Stomach (tissue), 4 donors: ENCODE results near the gene SMIM44.

ENCODE experiments used
- CTCF ChIP-seq, 7 experiments: fragments of 450-650 bp in 4 of 7; fragments of 200-600 bp in 3 of 7; sonication (generic) in 3 of 7; IDR thresholded peaks; one replicate each; pipeline ENCODE4 v1.5.1; 2016 to 2019; ENCODE audit warnings: antibody characterized with exemption in 7 of 7, control low read depth in 2 of 7, mild to moderate bottlenecking in 1 of 7
- POLR2A ChIP-seq, 4 donors: fragments of 450-650 bp; IDR thresholded peaks; one replicate each; pipeline ENCODE4 v1.6.1; 2016; ENCODE audit warnings: antibody characterized with exemption in 4 of 4, control low read depth in 2 of 4, mild to moderate bottlenecking in 1 of 4, moderate library complexity in 1 of 4
- POLR2AphosphoS5 ChIP-seq, 3 donors: sonication (generic); formaldehyde crosslinking; IDR thresholded peaks; one replicate each; pipeline ENCODE4 v1.6.1; 2016; ENCODE audit warnings: antibody characterized with exemption in 3 of 3

DNA sequence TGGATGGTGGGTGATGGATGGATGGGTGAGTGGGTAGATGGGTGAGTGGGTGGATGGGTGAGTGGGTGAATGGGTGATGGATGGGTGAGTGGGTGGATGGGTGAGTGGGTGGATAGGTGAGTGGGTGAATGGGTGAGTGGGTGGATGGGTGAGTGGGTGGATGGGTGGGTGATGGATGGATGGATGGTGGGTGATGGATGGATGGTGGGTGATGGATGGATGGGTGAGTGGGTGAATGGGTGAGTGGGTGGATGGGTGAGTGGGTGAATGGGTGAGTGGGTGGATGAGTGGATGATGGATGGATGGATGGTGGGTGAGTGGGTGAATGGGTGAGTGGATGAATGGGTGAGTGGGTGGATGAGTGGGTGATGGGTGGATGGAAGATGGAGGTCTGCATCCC, 5.7 kb downstream of the SMIM44 start:
- TF ChIP-seq POLR2A (IDR thresholded peaks at IDR 0.05), result no peak
- no peak for TF ChIP-seq CTCF (IDR thresholded peaks at IDR 0.05)
- no peak for TF ChIP-seq POLR2AphosphoS5 (IDR thresholded peaks at IDR 0.05)
